Mucosa of descending colon (tissue), 3 donors: Measurements from ENCODE around the gene OR8D2. TPM values are rescaled to one million over a fixed set of nuclear protein-coding genes. Genes with fewer than 3 reads are reported as not detected.

Source experiments
- ATAC-seq: fragments of 200-7000 bp; cut with Tn5 transposase; one replicate; pipeline ENCODE4 v1.9.1; 2020; ENCODE audit warnings: mild to moderate bottlenecking, moderate library complexity
- DNase-seq, 3 donors: peaks; one replicate each; pipeline ENCODE4 v3.0.0-alpha.2; 2020
- H3K36me3 ChIP-seq: fragments of 200-600 bp; one replicate; pipeline ENCODE4 v1.8.0; 2021; ENCODE audit warnings: low read depth, mild to moderate bottlenecking
- H3K4me1 ChIP-seq: fragments of 200-600 bp; one replicate; pipeline ENCODE4 v1.8.0; 2021; ENCODE audit warnings: low read depth, mild to moderate bottlenecking
- H3K4me3 ChIP-seq: fragments of 200-600 bp; one replicate; pipeline ENCODE4 v1.8.0; 2021; ENCODE audit warnings: mild to moderate bottlenecking
- H3K9me3 ChIP-seq: fragments of 200-600 bp; one replicate; pipeline ENCODE4 v1.8.0; 2021; ENCODE audit warnings: mild to moderate bottlenecking
- intact Hi-C, 2 donors: fragments of 100-400 bp; cut with DNase I in 1 of 2; cut with micrococcal nuclease in 1 of 2; formaldehyde crosslinking; loops; one replicate each; pipeline versions ENCODE4 v1.11.0 to v1.11.1; 2022; cut with DNase I, micrococcal nuclease
- total RNA-seq, 3 donors: library from RNA; stranded (reverse); fragmentation: NEBNext Ultra II Directional in 2 of 3; extraction: Animal tissue kit (Norgen Biotek cat#: 25700) in 2 of 3; gene quantifications; one replicate each; pipeline versions ENCODE4 v1.2.1 to v1.2.4, GENCODE V29; 2021 to 2023
- TF ChIP-seq, protein P1 (sequence below): fragments of 200-600 bp; IDR thresholded peaks from one replicate; pipeline ENCODE4 v1.8.0; 2022; ENCODE audit warnings: antibody characterized with exemption, mild to moderate bottlenecking
- donor health status: DM: no; HTN: no; CAD: no; lungs with moderate emphysema.
- donor health status: DM: no; HTN: no; CAD: no.
- donor health status: DM: no; HTN: yes; CAD: no.

OR8D2 gene
- total RNA-seq, 3 donors from 2014 or later, result not detected

DNA sequence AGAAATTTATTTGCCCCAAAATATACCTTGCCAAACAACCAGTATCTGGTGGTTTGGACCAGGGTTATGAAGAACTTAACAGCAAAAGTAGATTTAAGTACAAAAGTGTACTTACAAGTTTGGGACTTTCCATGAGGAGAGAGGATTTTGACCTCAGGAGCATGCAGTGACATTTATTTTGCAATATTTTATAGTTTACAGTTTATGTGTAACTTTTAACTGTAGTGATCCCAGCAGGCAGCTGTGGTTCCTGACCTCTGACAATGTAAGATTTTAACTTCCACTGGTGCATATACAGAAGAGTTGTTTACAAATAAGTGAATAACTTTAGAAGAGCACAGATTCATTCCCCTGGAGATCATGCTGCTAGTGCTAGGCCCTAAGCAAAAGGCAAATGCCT, 12.9 kb downstream of the OR8D2 start:
- no peaks in the 10 kb centered on the region for H3K4me1 ChIP-seq
- H3K36me3 ChIP-seq, result no peaks in the 10 kb centered on the region
- TF ChIP-seq, protein P1, sequence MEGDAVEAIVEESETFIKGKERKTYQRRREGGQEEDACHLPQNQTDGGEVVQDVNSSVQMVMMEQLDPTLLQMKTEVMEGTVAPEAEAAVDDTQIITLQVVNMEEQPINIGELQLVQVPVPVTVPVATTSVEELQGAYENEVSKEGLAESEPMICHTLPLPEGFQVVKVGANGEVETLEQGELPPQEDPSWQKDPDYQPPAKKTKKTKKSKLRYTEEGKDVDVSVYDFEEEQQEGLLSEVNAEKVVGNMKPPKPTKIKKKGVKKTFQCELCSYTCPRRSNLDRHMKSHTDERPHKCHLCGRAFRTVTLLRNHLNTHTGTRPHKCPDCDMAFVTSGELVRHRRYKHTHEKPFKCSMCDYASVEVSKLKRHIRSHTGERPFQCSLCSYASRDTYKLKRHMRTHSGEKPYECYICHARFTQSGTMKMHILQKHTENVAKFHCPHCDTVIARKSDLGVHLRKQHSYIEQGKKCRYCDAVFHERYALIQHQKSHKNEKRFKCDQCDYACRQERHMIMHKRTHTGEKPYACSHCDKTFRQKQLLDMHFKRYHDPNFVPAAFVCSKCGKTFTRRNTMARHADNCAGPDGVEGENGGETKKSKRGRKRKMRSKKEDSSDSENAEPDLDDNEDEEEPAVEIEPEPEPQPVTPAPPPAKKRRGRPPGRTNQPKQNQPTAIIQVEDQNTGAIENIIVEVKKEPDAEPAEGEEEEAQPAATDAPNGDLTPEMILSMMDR, result no peak
- H3K4me3 ChIP-seq, result no peak overlapping the region
- ATAC-seq (peak; percentile 34), DNase-seq (no peak)
- no peaks in the 10 kb centered on the region for H3K9me3 ChIP-seq
- intact Hi-C loops, result no loop called here

DNA sequence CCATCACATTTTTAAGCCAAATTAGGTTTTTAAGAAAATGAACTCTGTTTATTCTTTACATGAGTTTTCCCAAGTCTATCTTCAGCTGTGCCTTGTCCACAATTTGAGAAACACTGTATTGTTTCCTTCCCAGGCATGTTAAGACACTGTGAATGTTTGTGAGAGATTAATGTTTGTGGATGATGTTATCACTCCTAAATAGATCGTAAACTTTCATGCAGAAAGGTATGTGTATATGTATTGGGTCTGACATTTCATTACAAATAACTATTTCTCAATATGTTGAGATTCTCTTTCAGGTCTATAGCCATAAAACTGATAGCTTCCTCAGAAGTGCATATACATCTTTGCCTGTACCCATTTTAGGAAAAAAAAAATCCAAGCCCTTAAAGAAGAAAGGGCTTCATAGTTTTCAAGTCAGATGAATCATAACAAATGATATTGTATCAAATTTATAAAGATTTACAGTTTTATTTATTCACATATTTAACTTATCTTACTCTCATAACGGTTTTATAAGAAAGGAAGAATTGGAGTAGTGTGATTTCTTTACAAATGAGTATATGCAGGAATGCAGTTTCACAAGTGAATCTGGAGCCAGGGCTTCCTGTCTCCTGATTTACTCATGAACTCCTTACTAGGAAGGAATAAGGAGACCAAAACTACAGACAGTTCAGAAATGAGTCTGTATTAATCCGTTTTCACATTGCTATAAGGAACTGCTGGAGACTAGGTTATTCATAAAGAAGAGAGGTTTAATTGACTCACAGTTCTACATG, 17.5 kb downstream of the OR8D2 start:
- Histone ChIP-seq H3K9me3 (no peaks in the 10 kb centered on the region), H3K4me3 (no peak overlapping the region), H3K4me1 (no peaks in the 10 kb centered on the region), H3K36me3 (no peaks in the 10 kb centered on the region)
- no peak for ATAC-seq
- TF ChIP-seq, protein P1, result no peak
- DNase-seq, result no peak
- intact Hi-C loops, result no loop called here

DNA sequence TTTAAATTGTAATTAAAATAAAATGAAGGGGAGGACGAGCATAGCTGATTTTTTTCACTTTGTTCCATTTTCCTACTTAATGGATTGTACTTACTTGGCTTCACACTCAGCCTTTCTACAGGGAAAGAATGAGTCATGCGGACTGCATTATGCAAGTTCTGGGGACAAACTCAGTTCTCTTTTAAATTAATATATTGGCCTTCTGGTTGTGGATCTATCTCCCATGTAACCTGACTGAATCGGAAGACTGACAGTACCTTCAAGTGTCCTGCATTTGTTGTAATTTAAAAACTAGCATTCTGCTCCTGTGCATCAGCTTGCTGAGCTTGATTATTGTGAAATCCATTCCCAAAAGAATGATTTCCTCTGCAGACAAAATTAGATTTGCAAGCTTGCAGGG, 18.4 kb downstream of the OR8D2 start:
- DNase-seq (no peak), ATAC-seq (no peak)
- Histone ChIP-seq H3K4me1 (no peaks in the 10 kb centered on the region), H3K9me3 (no peaks in the 10 kb centered on the region), H3K4me3 (no peak overlapping the region), H3K36me3 (no peaks in the 10 kb centered on the region)
- intact Hi-C loops, result no loop called here
- TF ChIP-seq, protein P1, result no peak

DNA sequence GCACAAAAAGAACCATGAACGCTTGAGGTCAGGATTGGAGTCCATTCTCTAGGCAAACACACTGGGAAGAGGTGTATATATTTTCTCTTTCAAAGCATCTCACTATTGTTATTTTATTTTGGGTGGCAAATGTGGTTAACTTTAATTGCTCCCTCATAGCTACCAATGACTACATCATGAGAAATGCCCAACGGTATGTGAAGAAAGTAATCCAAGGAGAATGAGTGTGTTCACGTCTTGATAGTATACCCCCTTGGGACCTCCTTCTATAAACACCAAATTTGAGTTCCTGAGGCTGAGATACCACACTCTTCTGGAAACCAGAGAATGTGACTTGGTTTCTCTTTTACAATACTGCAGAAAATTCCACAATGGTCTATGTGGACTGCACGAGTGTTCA, 22.1 kb downstream of the OR8D2 start:
- TF ChIP-seq, protein P1, result no peak
- Histone ChIP-seq H3K4me1 (no peaks in the 10 kb centered on the region), H3K4me3 (no peak overlapping the region), H3K36me3 (no peaks in the 10 kb centered on the region), H3K9me3 (no peaks in the 10 kb centered on the region)
- ATAC-seq, result no peak
- DNase-seq, result no peak
- intact Hi-C loops, result no loop called here

DNA sequence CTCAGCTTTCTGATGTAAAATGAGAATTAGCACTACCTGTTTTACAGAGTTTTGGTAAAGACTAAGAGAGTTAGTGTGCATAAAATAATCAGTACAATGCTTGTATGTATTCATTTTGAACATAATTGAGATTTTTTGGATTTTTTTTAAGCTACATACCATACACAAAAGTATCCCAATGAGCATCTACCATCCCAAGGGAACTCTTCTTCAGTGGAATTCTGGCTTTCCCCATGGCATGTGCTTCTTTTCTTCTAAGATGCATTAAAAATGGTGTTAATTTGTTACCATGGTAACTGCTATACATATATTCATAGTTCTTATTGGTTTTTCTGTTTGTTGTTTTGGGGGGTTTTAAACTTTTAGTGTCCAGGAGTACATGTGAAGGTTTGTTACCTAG, 24.0 kb downstream of the OR8D2 start:
- H3K4me1 ChIP-seq, result no peaks in the 10 kb centered on the region
- intact Hi-C loops, result no loop called here
- ATAC-seq (no peak), DNase-seq (no peak)
- TF ChIP-seq, protein P1, result no peak
- no peak overlapping the region for H3K4me3 ChIP-seq
- H3K9me3 ChIP-seq, result no peaks in the 10 kb centered on the region
- H3K36me3 ChIP-seq, result no peaks in the 10 kb centered on the region

DNA sequence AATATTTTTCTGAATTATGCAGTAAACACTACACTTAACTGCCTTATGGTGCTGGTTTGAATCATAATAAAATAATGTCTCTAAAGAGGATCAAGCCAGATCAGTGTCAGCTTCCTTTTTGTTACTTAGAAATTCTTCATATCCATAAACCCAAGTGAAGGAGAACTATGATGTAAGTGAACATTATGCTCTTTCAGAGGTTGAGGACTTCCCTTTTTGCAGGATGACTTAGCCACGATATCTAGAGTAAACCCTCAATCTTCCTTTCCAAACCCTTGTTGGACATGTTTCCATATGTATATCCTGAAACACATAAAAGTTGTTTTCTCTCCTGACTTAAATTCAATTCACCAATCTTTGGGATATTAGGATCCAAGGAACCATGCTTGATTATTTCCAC, 25.3 kb downstream of the OR8D2 start:
- TF ChIP-seq, protein P1, result no peak
- no peaks in the 10 kb centered on the region for H3K36me3 ChIP-seq
- no peak for ATAC-seq

More for the DNA sequence above, 25.3 kb downstream of the OR8D2 start:
- DNase-seq, result no peak
- no peaks in the 10 kb centered on the region for H3K9me3 ChIP-seq
- intact Hi-C loops, result no loop called here
- no peaks in the 10 kb centered on the region for H3K4me1 ChIP-seq
- H3K4me3 ChIP-seq, result no peak overlapping the region
